Measurements from ENCODE around the gene NFIX. TPM values are rescaled to one million over a fixed set of nuclear protein-coding genes. Genes with fewer than 3 reads are reported as not detected.
"Not testable (repeated sequence)": the region's sequence is repeated elsewhere in the genome, so short reads cannot be mapped to it uniquely, and the experiment has no call there.

Gene NFIX
- total RNA-seq, 4 donors from 2014 or later: 27.4 to 381 (median 78.4) TPM

- no peaks in the 10 kb centered on the region for H3K4me1 ChIP-seq
- no peak overlapping the region for H3K27ac ChIP-seq
- no peak for DNase-seq
- H3K27me3 ChIP-seq: no peaks in the 10 kb centered on the region
- no peaks in the 10 kb centered on the region for H3K9me3 ChIP-seq
- no peak overlapping the region for H3K4me3 ChIP-seq
- intact Hi-C loops (cut with DNase I; ENCODE audit: low total_unique reads): loop anchor here (5.0 kb wide), 2 partner anchors 118 to 288 kb away; no protein-coding TSS in a partner anchor
- no peak for TF ChIP-seq CTCF (IDR thresholded peaks at IDR 0.05)
- no peak for TF ChIP-seq POLR2A (IDR thresholded peaks at IDR 0.05)
- H3K36me3 ChIP-seq: no peaks in the 10 kb centered on the region
These were observed 20.7 kb upstream of the NFIX start for GRCh38 chr19:12974301-12975220.

- no peaks in the 10 kb centered on the region for H3K4me1 ChIP-seq
- no peak overlapping the region for H3K27ac ChIP-seq
- TF ChIP-seq CTCF (IDR thresholded peaks at IDR 0.05) (no peak), POLR2A (IDR thresholded peaks at IDR 0.05) (no peak)
- no peaks in the 10 kb centered on the region for H3K9me3 ChIP-seq
- H3K4me3 ChIP-seq: no peak overlapping the region
- intact Hi-C loops (cut with DNase I; ENCODE audit: low total_unique reads): loop anchor here (5.0 kb wide), 2 partner anchors 117 to 287 kb away; no protein-coding TSS in a partner anchor
- no peak for DNase-seq
- no peaks in the 10 kb centered on the region for H3K27me3 ChIP-seq
- H3K36me3 ChIP-seq: no peaks in the 10 kb centered on the region
These were observed 20.0 kb upstream of the NFIX start for GRCh38 chr19:12975221-12975741.

- H3K27me3 ChIP-seq, DNase-seq, H3K27ac ChIP-seq, H3K9me3 ChIP-seq, H3K4me3 ChIP-seq, H3K4me1 ChIP-seq, H3K36me3 ChIP-seq: not testable (repeated sequence)
- intact Hi-C loops (cut with DNase I; ENCODE audit: low total_unique reads): loop anchor here (5.0 kb wide), 2 partner anchors 116 to 286 kb away; no protein-coding TSS in a partner anchor
These were observed 19.2 kb upstream of the NFIX start for GRCh38 chr19:12976109-12976508.

- H3K9me3 ChIP-seq: no peaks in the 10 kb centered on the region
- no peak overlapping the region for H3K4me3 ChIP-seq
- H3K27ac ChIP-seq: no peak overlapping the region
- no peaks in the 10 kb centered on the region for H3K36me3 ChIP-seq
- intact Hi-C loops (cut with DNase I; ENCODE audit: low total_unique reads): loop anchor here (5.0 kb wide), 3 partner anchors 82 to 282 kb away; no protein-coding TSS in a partner anchor
- no peaks in the 10 kb centered on the region for H3K4me1 ChIP-seq
- no peaks in the 10 kb centered on the region for H3K27me3 ChIP-seq
- TF ChIP-seq POLR2A (IDR thresholded peaks at IDR 0.05): no peak
- no peak for TF ChIP-seq CTCF (IDR thresholded peaks at IDR 0.05)
- DNase-seq: no peak
These were observed 15.3 kb upstream of the NFIX start for GRCh38 chr19:12979974-12980373.

GRCh38 chr19:12982648-12983047 lies 12.6 kb upstream of the NFIX start:
- intact Hi-C loops (cut with DNase I; ENCODE audit: low total_unique reads): loop anchor here (5.0 kb wide), 1 partner anchor 80 kb away; no protein-coding TSS in a partner anchor
- H3K9me3 ChIP-seq: no peaks in the 10 kb centered on the region
- TF ChIP-seq POLR2A (IDR thresholded peaks at IDR 0.05) (no peak), CTCF (IDR thresholded peaks at IDR 0.05) (no peak)
- no peaks in the 10 kb centered on the region for H3K36me3 ChIP-seq
- H3K4me1 ChIP-seq: no peaks in the 10 kb centered on the region
- no peak overlapping the region for H3K27ac ChIP-seq
- no peaks in the 10 kb centered on the region for H3K27me3 ChIP-seq
- no peak for DNase-seq
- no peak overlapping the region for H3K4me3 ChIP-seq
